Panc1 (cell line): ENCODE measurements around the gene TOR1B. TPM values are rescaled to one million over a fixed set of nuclear protein-coding genes. Genes with fewer than 3 reads are reported as not detected.

Source experiments
- ATAC-seq: fragments of 200-7000 bp; cut with Tn5 transposase; 2 replicates; pipeline ENCODE4 v1.9.1; 2020; ENCODE audit warnings: mild to moderate bottlenecking, moderate library complexity
- BruUV-seq: library from RNA; stranded (reverse); fragments of 400-500 nt; replicated peaks from 2 replicates; lab custom pipeline; 2021; lab: Mats Ljungman, UMichigan
- CTCF ChIA-PET: fragments of 300-600 bp; sonication (Branson Sonifier 250); formaldehyde crosslinking; loops from one replicate; lab custom pipeline; 2022; ENCODE audit warnings: antibody characterized with exemption; lab: Charles Lee
- POLR2A ChIA-PET: fragments of 300-600 bp; sonication (Branson Sonifier 250); formaldehyde crosslinking; loops from one replicate; lab custom pipeline; 2022; ENCODE audit warnings: antibody characterized with exemption; lab: Charles Lee
- DNase-seq: peaks from one replicate; pipeline ENCODE4 v3.0.0-alpha.2; 2010; ENCODE audit warnings: low read depth, low spot score
- H3K27ac ChIP-seq: 2 replicates; pipeline ENCODE4 v1.5.1; 2011; ENCODE audit warnings: mild to moderate bottlenecking, low read length, inconsistent platforms
- H3K27me3 ChIP-seq: fragments of 200-500 bp; sonication (Bioruptor generic); 2 replicates; pipeline ENCODE4 v1.6.0; 2014; ENCODE audit warnings: low read length, inconsistent platforms; ENCODE audit not compliant: control insufficient read depth, insufficient read depth
- H3K36me3 ChIP-seq: fragments of 200-500 bp; sonication (Bioruptor generic); 2 replicates; pipeline ENCODE4 v1.5.1; 2014; ENCODE audit warnings: inconsistent platforms, mild to moderate bottlenecking, low read length, moderate library complexity; ENCODE audit not compliant: control insufficient read depth, insufficient read depth
- H3K4me1 ChIP-seq: 2 replicates; pipeline ENCODE4 v1.5.1; 2011; ENCODE audit warnings: inconsistent platforms, mild to moderate bottlenecking, low read length, moderate library complexity; ENCODE audit not compliant: control insufficient read depth, insufficient read depth
- H3K4me3 ChIP-seq, 2 experiments: 2 replicates each; pipeline ENCODE4 v1.5.1; 2011 to 2012; ENCODE audit warnings: low read depth in 2 of 2, low read length in 2 of 2, mild to moderate bottlenecking in 2 of 2, inconsistent platforms in 1 of 2, moderate library complexity in 1 of 2
- H3K9me3 ChIP-seq: fragments of 200-500 bp; sonication (Bioruptor generic); 2 replicates; pipeline ENCODE4 v1.5.1; 2014; ENCODE audit warnings: low read depth, mild to moderate bottlenecking, inconsistent platforms, low read length, moderate library complexity; ENCODE audit not compliant: control insufficient read depth, insufficient read depth
- CTCF ChIP-seq: fragments of 450-650 bp; IDR thresholded peaks from 2 replicates; pipeline ENCODE4 v1.5.1; 2017; ENCODE audit warnings: mild to moderate bottlenecking
- POLR2AphosphoS5 ChIP-seq: IDR thresholded peaks from 2 replicates; pipeline ENCODE4 v1.6.1; 2012; ENCODE audit warnings: mild to moderate bottlenecking, low read depth, low read length, moderate library complexity
- REST ChIP-seq, 2 experiments: IDR thresholded peaks; 2 replicates each; pipeline ENCODE4 v1.6.1; 2011 to 2012; ENCODE audit warnings: low read depth in 2 of 2, control low read depth in 1 of 2, low read length in 1 of 2, mild to moderate bottlenecking in 1 of 2, moderate library complexity in 1 of 2; ENCODE audit not compliant: insufficient read depth in 1 of 2
- SIN3A ChIP-seq: IDR thresholded peaks from 2 replicates; pipeline ENCODE4 v1.6.1; 2012; ENCODE audit warnings: low read depth, mild to moderate bottlenecking, low read length, moderate library complexity, borderline replicate concordance; ENCODE audit not compliant: insufficient read depth
- TCF7L2 ChIP-seq: IDR thresholded peaks from 2 replicates; pipeline ENCODE4 v1.6.1; 2011; ENCODE audit warnings: mild to moderate bottlenecking, low read depth, low read length, inconsistent platforms
- in situ Hi-C: cut with HindIII; loops from 2 replicates; pipeline ENCODE4 v1.10.0; 2016; ENCODE audit warnings: low sequenced_read_pairs, low pct_unique_long_range_greater_than_20kb
- intact Hi-C: fragments of 100-400 bp; cut with micrococcal nuclease; formaldehyde crosslinking; loops from one replicate; pipeline ENCODE4 v1.10.0; 2022; ENCODE audit not compliant: unreplicated experiment
- total RNA-seq: library from RNA; stranded (reverse); gene quantifications from one replicate; pipeline ENCODE4 v1.2.1, GENCODE V29; 2021; ENCODE audit not compliant: unreplicated experiment

The TOR1B gene
- total RNA-seq, 1 experiment from 2014 or later = 37.6 TPM

- H3K27me3 ChIP-seq = no peaks in the 10 kb centered on the region
- in situ Hi-C loops = no loop called here
- intact Hi-C loops = no loop called here
- POLR2A ChIA-PET = no interaction called here
- no peaks in the 10 kb centered on the region for H3K9me3 ChIP-seq
- DNase-seq = no peak
- H3K27ac ChIP-seq = no peak overlapping the region
- H3K4me1 ChIP-seq = no peaks in the 10 kb centered on the region
- BruUV-seq = no TSS peak
- no peaks in the 10 kb centered on the region for H3K36me3 ChIP-seq
- TF ChIP-seq REST (IDR thresholded peaks at IDR 0.05; ENCODE audit: insufficient read depth in 1 of 2, low read depth in 2 of 2, low read length in 1 of 2) (no peak), SIN3A (no peak), CTCF (no peak), POLR2AphosphoS5 (no peak), TCF7L2 (no peak)
- CTCF ChIA-PET = no interaction called here
- no peak overlapping the region for H3K4me3 ChIP-seq
- ATAC-seq = no peak
Measured at GRCh38 chr9:129853614-129854013, 50.6 kb downstream of the TOR1B start.

- Histone ChIP-seq H3K27me3 (no peaks in the 10 kb centered on the region), H3K27ac (no peak overlapping the region), H3K9me3 (no peaks in the 10 kb centered on the region), H3K36me3 (no peaks in the 10 kb centered on the region), H3K4me3 (no peak overlapping the region), H3K4me1 (no peaks in the 10 kb centered on the region)
- no peak for DNase-seq
- TF ChIP-seq SIN3A = no peak
- no peak for TF ChIP-seq POLR2AphosphoS5
- TF ChIP-seq CTCF = no peak
- no peak for TF ChIP-seq TCF7L2
- TF ChIP-seq REST (IDR thresholded peaks at IDR 0.05; ENCODE audit: insufficient read depth in 1 of 2, low read depth in 2 of 2, low read length in 1 of 2) = no peak
- CTCF ChIA-PET = no interaction called here
- ATAC-seq = no peak
- in situ Hi-C loops = no loop called here
- intact Hi-C loops = no loop called here
- no TSS peak for BruUV-seq
- POLR2A ChIA-PET = no interaction called here
Measured at GRCh38 chr9:129854588-129855110, 51.7 kb downstream of the TOR1B start.
